Natural killer cell treated with Interleukin-12 subunit alpha and Interleukin-12 subunit beta and Interleukin-15 and Interleukin-18, amount 100 ng/mL, for 72 hours (primary cell): ENCODE data around the gene OTUB2. TPM values are rescaled to one million over a fixed set of nuclear protein-coding genes. Genes with fewer than 3 reads are reported as not detected.
A peak's percentile ranks its signal among the peaks of the same experiment; 100 is the strongest.
"Not testable (repeated sequence)": the region's sequence is repeated elsewhere in the genome, so short reads cannot be mapped to it uniquely, and the experiment has no call there.

Experiments used
- ATAC-seq, 2 donors: fragments of 150-1000 bp; cut with Tn5 transposase in 1 of 2; sonication (Bioruptor Pico), chemical (Tn5 transposase) in 1 of 2; 2 replicates each; pipeline ENCODE4 v1.10.0; 2021
- DNase-seq: peaks from one replicate; pipeline ENCODE4 v3.0.0; 2022; ENCODE audit warnings: low spot score
- H3K27ac Mint-ChIP-seq, 2 donors: 1 replicate in 1 of 2; 2 replicates in 1 of 2; pipeline ENCODE4 v1.8.0; 2022; ENCODE audit warnings: mixed read lengths in 2 of 2, mild to moderate bottlenecking in 1 of 2, moderate library complexity in 1 of 2
- H3K27me3 Mint-ChIP-seq, 2 donors: 1 replicate in 1 of 2; 2 replicates in 1 of 2; pipeline ENCODE4 v1.8.0; 2022; ENCODE audit warnings: mixed read lengths in 2 of 2
- H3K36me3 Mint-ChIP-seq: one replicate; pipeline ENCODE4 v1.8.0; 2022; ENCODE audit warnings: mixed read lengths
- H3K4me1 Mint-ChIP-seq, 2 donors: 1 replicate in 1 of 2; 2 replicates in 1 of 2; pipeline ENCODE4 v1.8.0; 2022; ENCODE audit warnings: low read depth in 2 of 2, mixed read lengths in 2 of 2, mild to moderate bottlenecking in 1 of 2
- H3K4me3 Mint-ChIP-seq: one replicate; pipeline ENCODE4 v1.8.0; 2022; ENCODE audit warnings: mixed read lengths
- H3K9me3 Mint-ChIP-seq: 2 replicates; pipeline ENCODE4 v1.8.0; 2022; ENCODE audit warnings: mixed read lengths
- total RNA-seq, 2 donors: library from RNA; stranded (reverse); gene quantifications; one replicate each; pipeline ENCODE4 v1.2.3, GENCODE V29; 2022

Gene OTUB2
- total RNA-seq, 2 donors from 2014 or later = 0.14 to 0.22 TPM

GRCh38 chr14:94052662-94053061, 26.5 kb downstream of the OTUB2 start:
- no peaks in the 10 kb centered on the region for H3K9me3 Mint-ChIP-seq
- peaks cover 36 to 40% of the 10 kb centered on the region in 2 donors for H3K4me1 Mint-ChIP-seq

DNA sequence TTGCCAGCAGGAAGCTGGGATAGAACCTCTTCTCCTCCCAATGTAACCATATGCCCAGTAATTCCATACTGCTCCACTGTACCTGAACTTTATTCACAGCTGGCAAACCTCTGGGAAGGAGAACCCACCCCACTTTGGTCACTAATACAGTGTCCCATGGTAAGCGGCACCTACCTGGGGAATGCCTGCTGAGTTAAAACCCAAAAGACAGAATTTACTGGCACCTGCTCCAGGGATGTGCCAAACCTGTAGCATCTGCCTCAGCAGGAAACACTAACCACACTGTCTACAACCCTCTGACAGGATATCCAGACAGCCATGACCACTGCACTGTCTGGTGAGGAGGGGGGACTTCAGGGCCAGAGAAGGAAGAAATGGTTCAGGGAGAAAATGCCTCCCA, 28.3 kb downstream of the OTUB2 start:
- ATAC-seq (no peak), DNase-seq (no peak)
- Mint-ChIP-seq H3K27me3 (no peaks in the 10 kb centered on the region), H3K27ac (no peak overlapping the region), H3K4me3 (no peak overlapping the region), H3K36me3 (peaks cover 41% of the 10 kb centered on the region), H3K4me1 (peaks cover 49 to 51% of the 10 kb centered on the region in 2 donors), H3K9me3 (no peaks in the 10 kb centered on the region)

More at GRCh38 chr14:94052662-94053061, 26.5 kb downstream of the OTUB2 start:
- Mint-ChIP-seq H3K4me3 (no peak overlapping the region), H3K27me3 (no peaks in the 10 kb centered on the region), H3K36me3 (peaks cover 34% of the 10 kb centered on the region), H3K27ac (peak overlapping the region in 1 of 2 donors; percentile 4)
- DNase-seq (no peak), ATAC-seq (no peak)

- no peak for DNase-seq
- Mint-ChIP-seq H3K27me3 (no peaks in the 10 kb centered on the region), H3K36me3 (peaks cover 40% of the 10 kb centered on the region), H3K4me3 (no peak overlapping the region), H3K9me3 (no peaks in the 10 kb centered on the region), H3K4me1 (peaks cover 49% of the 10 kb centered on the region in 2 donors), H3K27ac (peak overlapping the region in 1 of 2 donors; percentile 55)
- no peak for ATAC-seq
These were observed 28.8 kb downstream of the OTUB2 start for GRCh38 chr14:94054936-94055335.

- peak overlapping the region; percentile 47 for H3K4me3 Mint-ChIP-seq
- H3K36me3 Mint-ChIP-seq = peaks cover 34% of the 10 kb centered on the region
- DNase-seq (peak; percentile 70), ATAC-seq (peak; percentile 77 to 81)
- no peaks in the 10 kb centered on the region for H3K27me3 Mint-ChIP-seq
- peak overlapping the region; percentile 32 to 55 for H3K27ac Mint-ChIP-seq
- H3K9me3 Mint-ChIP-seq = no peaks in the 10 kb centered on the region
- H3K4me1 Mint-ChIP-seq = peaks cover 46 to 49% of the 10 kb centered on the region in 2 donors
These were observed 30.6 kb downstream of the OTUB2 start for GRCh38 chr14:94056579-94057308.

DNA sequence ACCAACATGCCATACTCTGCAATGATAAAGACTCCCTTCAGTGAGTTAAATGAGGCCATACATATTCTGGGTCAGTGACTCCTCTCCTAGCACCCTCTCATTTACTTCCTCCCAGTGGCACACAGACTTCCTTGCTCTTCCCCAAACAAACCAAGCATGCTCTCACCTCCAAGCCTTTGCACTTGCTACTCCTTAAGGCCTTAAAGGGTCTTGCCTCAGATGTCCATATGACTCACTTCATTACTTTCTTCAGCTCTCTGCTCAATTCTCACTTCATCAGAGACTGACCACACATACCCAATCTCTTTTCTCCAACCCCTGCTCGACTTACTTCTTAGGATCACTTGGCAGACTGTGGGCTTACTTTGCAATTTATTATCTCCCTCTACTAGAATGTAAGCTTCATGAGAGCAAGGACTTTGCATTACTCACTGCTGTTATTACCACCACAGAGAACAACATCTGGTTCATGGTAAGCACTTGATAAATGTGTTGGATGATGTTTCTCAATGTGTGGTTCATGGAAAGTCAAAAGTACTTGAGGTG, 32.1 kb downstream of the OTUB2 start:
- DNase-seq = no peak
- no peaks in the 10 kb centered on the region for H3K27me3 Mint-ChIP-seq
- peaks cover 49 to 52% of the 10 kb centered on the region in 2 donors for H3K4me1 Mint-ChIP-seq
- ATAC-seq = peak; percentile 69 to 74
- peak overlapping the region; percentile 32 to 55 for H3K27ac Mint-ChIP-seq
- no peaks in the 10 kb centered on the region for H3K9me3 Mint-ChIP-seq
- H3K4me3 Mint-ChIP-seq = peak overlapping the region; percentile 34
- peaks cover 41% of the 10 kb centered on the region for H3K36me3 Mint-ChIP-seq

DNA sequence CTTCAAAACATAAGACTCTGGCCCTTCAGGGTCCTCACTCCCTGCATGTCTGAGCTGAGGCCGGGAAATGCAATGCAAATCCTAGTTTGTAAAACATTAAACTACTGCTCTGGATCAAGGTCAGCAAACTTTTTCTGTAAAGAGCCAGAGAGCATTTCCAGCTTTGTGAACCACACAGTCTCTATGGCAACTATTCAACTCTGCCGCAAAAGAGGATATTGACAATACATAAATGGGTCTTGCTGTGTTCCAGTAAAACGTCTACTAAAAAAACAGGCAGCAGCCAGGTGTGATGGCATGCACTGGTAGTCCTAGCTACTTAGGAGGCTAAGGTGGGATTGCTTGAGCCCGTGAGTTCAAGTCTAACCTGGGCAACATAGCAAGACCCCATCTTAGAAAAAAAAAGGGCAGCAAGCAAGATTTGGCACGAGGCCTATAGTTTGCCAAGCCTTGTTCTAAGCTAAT, 32.6 kb downstream of the OTUB2 start:
- Mint-ChIP-seq H3K36me3 (peaks cover 41% of the 10 kb centered on the region), H3K27ac (peak overlapping the region; percentile 32 to 55), H3K4me1 (peaks cover 51 to 54% of the 10 kb centered on the region in 2 donors), H3K4me3 (peak overlapping the region; percentile 34), H3K9me3 (no peaks in the 10 kb centered on the region), H3K27me3 (no peaks in the 10 kb centered on the region)
- DNase-seq (no peak), ATAC-seq (no peak)

DNA sequence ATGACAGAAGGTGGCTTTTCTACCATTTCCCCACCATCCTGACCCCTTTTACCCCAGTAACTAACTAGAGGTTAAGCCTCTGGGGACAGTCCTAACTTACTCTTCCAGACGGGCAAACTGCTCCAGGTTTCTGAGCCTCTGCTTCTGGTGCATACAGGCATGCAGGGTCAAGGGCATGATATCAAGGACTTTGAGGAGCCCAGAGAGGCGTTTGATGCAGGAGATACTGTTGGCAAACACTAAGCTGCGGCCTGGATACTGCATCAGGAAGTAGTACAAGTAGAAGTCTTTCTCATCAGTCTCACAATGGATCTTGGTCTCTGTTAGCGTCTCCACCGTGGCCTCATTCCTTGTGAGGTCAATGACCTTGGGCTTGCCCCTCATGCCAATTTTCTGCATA, 33.9 kb downstream of the OTUB2 start:
- DNase-seq = no peak
- H3K27me3 Mint-ChIP-seq = no peaks in the 10 kb centered on the region
- H3K9me3 Mint-ChIP-seq = no peaks in the 10 kb centered on the region
- no peak overlapping the region for H3K27ac Mint-ChIP-seq
- ATAC-seq = no peak
- peaks cover 45 to 47% of the 10 kb centered on the region in 2 donors for H3K4me1 Mint-ChIP-seq
- no peak overlapping the region for H3K4me3 Mint-ChIP-seq
- H3K36me3 Mint-ChIP-seq = peaks cover 28% of the 10 kb centered on the region

GRCh38 chr14:94062344-94062940, 36.3 kb downstream of the OTUB2 start:
- no peak for ATAC-seq
- H3K4me3 Mint-ChIP-seq = no peak overlapping the region
- no peak for DNase-seq
- no peaks in the 10 kb centered on the region for H3K9me3 Mint-ChIP-seq
- H3K36me3 Mint-ChIP-seq = peaks cover 24% of the 10 kb centered on the region
- peak overlapping the region in 1 of 2 donors; percentile 31 for H3K27ac Mint-ChIP-seq
- H3K4me1 Mint-ChIP-seq = peaks cover 41 to 44% of the 10 kb centered on the region in 2 donors
- no peaks in the 10 kb centered on the region for H3K27me3 Mint-ChIP-seq

- Mint-ChIP-seq H3K4me3 (no peak overlapping the region), H3K9me3 (peaks cover 8% of the 10 kb centered on the region), H3K36me3 (peaks cover 52% of the 10 kb centered on the region), H3K27ac (peak overlapping the region in 1 of 2 donors; percentile 5), H3K27me3 (no peaks in the 10 kb centered on the region), H3K4me1 (peaks cover 56 to 64% of the 10 kb centered on the region in 2 donors)
- DNase-seq (no peak), ATAC-seq (no peak)
These were observed 40.0 kb downstream of the OTUB2 start for GRCh38 chr14:94066089-94066676.

- H3K9me3 Mint-ChIP-seq = peaks cover 15% of the 10 kb centered on the region
- H3K27me3 Mint-ChIP-seq, H3K27ac Mint-ChIP-seq, ATAC-seq, H3K4me3 Mint-ChIP-seq, DNase-seq: not testable (repeated sequence)
- peaks cover 53 to 61% of the 10 kb centered on the region in 2 donors for H3K4me1 Mint-ChIP-seq
- H3K36me3 Mint-ChIP-seq = peaks cover 65% of the 10 kb centered on the region
These were observed 45.9 kb downstream of the OTUB2 start for GRCh38 chr14:94072076-94072475.

GRCh38 chr14:94074534-94074933, 48.4 kb downstream of the OTUB2 start:
- H3K4me1 Mint-ChIP-seq = peaks cover 49 to 60% of the 10 kb centered on the region in 2 donors

DNA sequence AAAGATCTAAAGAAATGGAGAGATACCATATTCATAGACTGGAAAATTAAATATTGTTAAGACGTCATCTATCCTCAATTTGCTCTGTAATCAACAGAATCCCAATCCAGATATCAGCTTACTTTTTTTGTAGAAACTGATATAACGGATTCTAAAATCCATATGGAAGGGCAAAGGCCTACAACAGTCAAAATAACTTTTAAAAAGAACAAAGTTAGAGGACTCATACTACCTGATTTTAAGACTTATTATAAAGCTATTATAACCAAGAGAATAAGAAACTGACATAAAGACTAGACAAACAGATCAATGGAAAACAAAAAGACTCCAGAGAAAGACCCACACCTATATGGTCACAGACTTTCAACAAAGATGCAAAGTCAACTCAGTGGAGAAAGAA, 48.9 kb downstream of the OTUB2 start:
- Mint-ChIP-seq H3K4me1 (peaks cover 50 to 59% of the 10 kb centered on the region in 2 donors), H3K27me3 (no peaks in the 10 kb centered on the region), H3K36me3 (peaks cover 57% of the 10 kb centered on the region), H3K27ac (no peak overlapping the region), H3K9me3 (peaks cover 7% of the 10 kb centered on the region), H3K4me3 (peak overlapping the region; percentile 38)
- ATAC-seq (no peak), DNase-seq (no peak)

More at GRCh38 chr14:94074534-94074933, 48.4 kb downstream of the OTUB2 start:
- Mint-ChIP-seq H3K27ac (no peak overlapping the region), H3K36me3 (peaks cover 59% of the 10 kb centered on the region), H3K9me3 (peaks cover 7% of the 10 kb centered on the region), H3K4me3 (peak overlapping the region; percentile 5), H3K27me3 (no peaks in the 10 kb centered on the region)
- DNase-seq (no peak), ATAC-seq (no peak)

DNA sequence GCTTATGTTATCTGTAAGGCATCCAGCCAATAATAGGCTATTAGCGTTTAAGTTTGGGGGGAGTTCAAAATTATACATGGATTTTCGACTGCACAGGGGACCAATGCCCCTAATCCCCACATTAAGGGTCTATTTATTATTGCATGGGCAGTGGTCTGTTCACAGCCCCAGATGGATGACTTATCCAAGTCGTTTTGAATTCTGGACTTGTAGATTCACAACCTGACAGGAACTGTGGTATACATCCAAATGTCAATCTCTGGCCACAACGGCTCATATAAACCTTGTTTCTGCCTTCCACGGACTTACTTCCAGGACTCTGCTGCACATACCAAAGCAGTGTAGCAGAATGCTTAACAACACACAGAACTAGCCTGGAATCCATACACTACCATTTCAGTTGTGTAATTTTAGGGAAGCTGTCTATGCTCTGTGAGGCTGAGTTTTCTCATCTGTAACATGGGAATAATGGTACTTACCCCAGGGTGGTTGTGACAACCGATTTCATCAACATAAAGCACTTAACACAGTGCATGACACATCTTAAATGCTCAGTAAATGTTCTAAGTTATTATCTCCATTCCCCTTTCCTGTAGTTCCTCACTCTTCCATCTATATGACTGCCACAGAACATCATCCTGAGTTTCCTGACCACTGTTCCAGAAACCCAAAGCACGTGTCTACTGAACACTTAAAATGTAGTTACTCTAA, 51.1 kb downstream of the OTUB2 start:
- H3K36me3 Mint-ChIP-seq = peaks cover 39% of the 10 kb centered on the region

More for the DNA sequence above, 51.1 kb downstream of the OTUB2 start:
- Mint-ChIP-seq H3K9me3 (peaks cover 4% of the 10 kb centered on the region), H3K27me3 (no peaks in the 10 kb centered on the region), H3K4me1 (peaks cover 52 to 54% of the 10 kb centered on the region in 2 donors), H3K4me3 (peak overlapping the region; percentile 96), H3K27ac (no peak overlapping the region)
- DNase-seq (no peak), ATAC-seq (no peak)
